ENCODE results near the gene INTS6. TPM values are rescaled to one million over a fixed set of nuclear protein-coding genes. Genes with fewer than 3 reads are reported as not detected.

The INTS6 gene
- polyA plus RNA-seq, 4 donors, result 8.9 to 23.8 (median 12.3) TPM

Other genes with a start within 250 kb of the INTS6 start
- gene FAM124A, start 230.6 kb downstream of the INTS6 start, polyA plus RNA-seq, result 1 to 10 TPM in 1 of 4 donors, under 1 TPM in 2, not detected in 1; 0.22 to 1.8 (median 0.41) TPM
- gene SERPINE3, start 113.3 kb downstream of the INTS6 start, polyA plus RNA-seq, result under 1 TPM in 1 of 4 donors, not detected in 3; 0.06 TPM
- 1 to 10 TPM in 2 of 4 donors, under 1 TPM in 2; 0.81 to 5.4 (median 1.7) TPM for gene WDFY2, start 131.4 kb upstream of the INTS6 start, polyA plus RNA-seq